Suprapubic skin (tissue), 4 donors: Measurements from ENCODE around the gene MAP2K3. TPM values are rescaled to one million over a fixed set of nuclear protein-coding genes. Genes with fewer than 3 reads are reported as not detected.
"Not testable (repeated sequence)": the region's sequence is repeated elsewhere in the genome, so short reads cannot be mapped to it uniquely, and the experiment has no call there.

ENCODE experiments used
- DNase-seq, 2 donors: peaks; one replicate each; pipeline ENCODE4 v3.0.0-alpha.2; 2019; ENCODE audit warnings: low spot score in 2 of 2
- H3K27ac ChIP-seq: fragments of 200-600 bp; sonication (generic); one replicate; pipeline ENCODE4 v1.5.1; 2019
- H3K27me3 ChIP-seq: fragments of 200-600 bp; sonication (generic); one replicate; pipeline ENCODE4 v1.5.1; 2019
- H3K36me3 ChIP-seq: fragments of 200-600 bp; sonication (generic); one replicate; pipeline ENCODE4 v1.5.1; 2019
- H3K4me1 ChIP-seq: fragments of 200-600 bp; sonication (generic); one replicate; pipeline ENCODE4 v1.5.1; 2019
- H3K4me3 ChIP-seq: fragments of 200-600 bp; sonication (generic); one replicate; pipeline ENCODE4 v1.5.1; 2019; ENCODE audit warnings: mild to moderate bottlenecking
- H3K9me3 ChIP-seq: fragments of 200-600 bp; sonication (generic); one replicate; pipeline ENCODE4 v1.5.1; 2019
- CTCF ChIP-seq, 2 donors: fragments of 200-600 bp in 1 of 2; fragments of 450-650 bp in 1 of 2; sonication (generic) in 1 of 2; IDR thresholded peaks; one replicate each; pipeline ENCODE4 v1.5.1; 2016 to 2019; ENCODE audit warnings: antibody characterized with exemption in 2 of 2, mild to moderate bottlenecking in 1 of 2, moderate library complexity in 1 of 2
- EP300 ChIP-seq: sonication (generic); formaldehyde crosslinking; IDR thresholded peaks from one replicate; pipeline ENCODE4 v1.6.1; 2017; ENCODE audit warnings: antibody characterized with exemption
- POLR2A ChIP-seq, 2 donors: fragments of 450-650 bp; IDR thresholded peaks; one replicate each; pipeline ENCODE4 v1.6.1; 2017; ENCODE audit warnings: antibody characterized with exemption in 2 of 2, mild to moderate bottlenecking in 2 of 2, moderate library complexity in 2 of 2
- POLR2AphosphoS5 ChIP-seq, 3 donors: sonication (generic); formaldehyde crosslinking; IDR thresholded peaks; one replicate each; pipeline ENCODE4 v1.6.1; 2017; ENCODE audit warnings: antibody characterized with exemption in 3 of 3
- WGBS: methylation state at CpG from one replicate; pipeline ENCODE4 v1.1.5; 2018; 5-methylcytosine and 5-hydroxymethylcytosine counted together
- total RNA-seq, 4 donors: library from RNA; depleted of rRNA; stranded (reverse); fragments of >200 nt; gene quantifications; one replicate each; pipeline ENCODE4 v1.1.0, GENCODE V29; 2016

Gene MAP2K3
- total RNA-seq, 4 donors from 2014 or later = 54.5 to 97.4 (median 72.9) TPM

- H3K9me3 ChIP-seq, H3K27me3 ChIP-seq, H3K27ac ChIP-seq, H3K4me1 ChIP-seq, H3K4me3 ChIP-seq: not testable (repeated sequence)
- H3K36me3 ChIP-seq = peaks cover 86% of the 10 kb centered on the region
- WGBS = 68% methylated on average over 5 of the region's 5 CpGs
- peak in 1 of 2 donors; percentile 42 for DNase-seq
These were observed 22.7 kb downstream of the MAP2K3 start for GRCh38 chr17:21307273-21307625.

- 94% methylated on average over 6 of the region's 6 CpGs for WGBS
- H3K9me3 ChIP-seq, H3K4me1 ChIP-seq, H3K27ac ChIP-seq, H3K4me3 ChIP-seq, H3K27me3 ChIP-seq: not testable (repeated sequence)
- peak; percentile 55 to 74 for DNase-seq
- peaks cover 82% of the 10 kb centered on the region for H3K36me3 ChIP-seq
These were observed 24.4 kb downstream of the MAP2K3 start for GRCh38 chr17:21308931-21309381.

- not testable (repeated sequence) for H3K9me3 ChIP-seq, H3K27me3 ChIP-seq, H3K4me3 ChIP-seq, H3K4me1 ChIP-seq
- H3K27ac ChIP-seq = peak overlapping the region; percentile 51
- H3K36me3 ChIP-seq = peaks cover 82% of the 10 kb centered on the region
- peak; percentile 32 to 62 for DNase-seq
- 82% methylated on average over 11 of the region's 16 CpGs for WGBS
These were observed 25.7 kb downstream of the MAP2K3 start for GRCh38 chr17:21310061-21310765.

GRCh38 chr17:21310766-21311602 is 26.5 kb downstream of the MAP2K3 start:
- not testable (repeated sequence) for H3K4me3 ChIP-seq, H3K4me1 ChIP-seq, H3K27me3 ChIP-seq, H3K9me3 ChIP-seq
- Histone ChIP-seq H3K27ac (peak overlapping the region; percentile 51), H3K36me3 (peaks cover 75% of the 10 kb centered on the region)
- peak; percentile 71 to 76 for DNase-seq
- WGBS = 74% methylated on average over 13 of the region's 22 CpGs

GRCh38 chr17:21313320-21313719 is 28.8 kb downstream of the MAP2K3 start:
- H3K4me3 ChIP-seq = no peak overlapping the region
- peak; percentile 41 to 48 for DNase-seq
- no peak overlapping the region for H3K27ac ChIP-seq
- H3K9me3 ChIP-seq = no peaks in the 10 kb centered on the region
- H3K27me3 ChIP-seq = no peaks in the 10 kb centered on the region
- peaks cover 54% of the 10 kb centered on the region for H3K36me3 ChIP-seq
- no peak for TF ChIP-seq POLR2AphosphoS5 (IDR thresholded peaks at IDR 0.05)
- no peak for TF ChIP-seq POLR2A (IDR thresholded peaks at IDR 0.05)
- no peak for TF ChIP-seq CTCF (IDR thresholded peaks at IDR 0.05)
- no peak for TF ChIP-seq EP300
- H3K4me1 ChIP-seq = peaks cover 16% of the 10 kb centered on the region
- WGBS = 60% methylated on average over 2 of the region's 5 CpGs

- H3K36me3 ChIP-seq = peaks cover 50% of the 10 kb centered on the region
- DNase-seq = peak; percentile 16 to 50
- H3K27me3 ChIP-seq, H3K4me3 ChIP-seq, H3K27ac ChIP-seq, H3K9me3 ChIP-seq: not testable (repeated sequence)
- peaks cover 16% of the 10 kb centered on the region for H3K4me1 ChIP-seq
- WGBS = 100% methylated on average over 1 of the region's 2 CpGs
These were observed 29.2 kb downstream of the MAP2K3 start for GRCh38 chr17:21313761-21314160.

- not testable (repeated sequence) for H3K9me3 ChIP-seq, H3K27me3 ChIP-seq, H3K4me3 ChIP-seq, H3K27ac ChIP-seq
- Histone ChIP-seq H3K4me1 (peaks cover 16% of the 10 kb centered on the region), H3K36me3 (peaks cover 45% of the 10 kb centered on the region)
- 50% methylated on average over 2 of the region's 7 CpGs for WGBS
- peak; percentile 56 for DNase-seq
These were observed 29.8 kb downstream of the MAP2K3 start for GRCh38 chr17:21314261-21314664.

- not testable (repeated sequence) for H3K27me3 ChIP-seq, H3K27ac ChIP-seq, H3K4me3 ChIP-seq, H3K9me3 ChIP-seq
- Histone ChIP-seq H3K36me3 (peaks cover 40% of the 10 kb centered on the region), H3K4me1 (peaks cover 16% of the 10 kb centered on the region)
- 81% methylated on average over 7 of the region's 7 CpGs for WGBS
- peak; percentile 50 to 68 for DNase-seq
These were observed 30.2 kb downstream of the MAP2K3 start for GRCh38 chr17:21314701-21315111.

- not testable (repeated sequence) for H3K27ac ChIP-seq, H3K4me3 ChIP-seq, H3K27me3 ChIP-seq, H3K9me3 ChIP-seq
- peak; percentile 50 to 69 for DNase-seq
- 88% methylated on average over 7 of the region's 16 CpGs for WGBS
- Histone ChIP-seq H3K4me1 (peaks cover 12% of the 10 kb centered on the region), H3K36me3 (peaks cover 40% of the 10 kb centered on the region)
These were observed 30.9 kb downstream of the MAP2K3 start for GRCh38 chr17:21315246-21316000.
